ENCODE results near the gene SMOC2. TPM values are rescaled to one million over a fixed set of nuclear protein-coding genes. Genes with fewer than 3 reads are reported as not detected.

The SMOC2 gene
- total RNA-seq, 2 donors from 2014 or later = 17.8 to 167 TPM

DNA sequence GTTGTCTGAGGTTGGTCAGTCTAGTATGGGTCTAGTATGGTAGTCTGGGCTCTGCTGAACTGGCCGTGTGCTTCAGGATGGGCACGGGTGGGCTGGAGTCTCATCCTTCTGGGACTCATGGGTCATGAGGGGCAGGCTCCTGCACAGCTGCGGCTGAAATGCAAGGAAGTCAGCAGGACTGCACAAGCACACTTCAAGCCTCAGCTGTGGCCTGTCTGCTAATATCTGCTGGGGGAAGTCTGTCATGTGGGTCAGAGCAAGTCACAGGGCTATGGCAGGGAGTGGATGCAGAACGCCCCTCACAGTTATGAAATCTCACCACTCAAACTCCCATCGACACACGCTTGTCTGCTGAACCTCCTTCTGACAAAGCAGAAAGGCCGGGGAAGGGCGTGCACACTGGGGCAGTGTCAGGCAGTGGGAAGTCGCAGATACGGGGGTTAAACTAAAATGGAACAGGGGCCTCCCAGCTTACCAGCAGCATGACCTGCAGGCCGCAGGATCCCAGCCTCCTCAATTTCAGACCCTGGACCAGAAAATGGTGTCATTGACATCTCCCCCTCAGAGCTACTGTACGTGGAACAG, 229.5 kb downstream of the SMOC2 start:
- no peaks in the 10 kb centered on the region for H3K4me1 ChIP-seq (replicated peaks)
- DNase-seq (ENCODE audit: low spot score) = no peak
- no peaks in the 10 kb centered on the region for H3K9me3 ChIP-seq
- TF ChIP-seq POLR2A (IDR thresholded peaks at IDR 0.05) (no peak), POLR2AphosphoS5 (IDR thresholded peaks at IDR 0.05) (no peak)
- TF ChIP-seq, protein P1, sequence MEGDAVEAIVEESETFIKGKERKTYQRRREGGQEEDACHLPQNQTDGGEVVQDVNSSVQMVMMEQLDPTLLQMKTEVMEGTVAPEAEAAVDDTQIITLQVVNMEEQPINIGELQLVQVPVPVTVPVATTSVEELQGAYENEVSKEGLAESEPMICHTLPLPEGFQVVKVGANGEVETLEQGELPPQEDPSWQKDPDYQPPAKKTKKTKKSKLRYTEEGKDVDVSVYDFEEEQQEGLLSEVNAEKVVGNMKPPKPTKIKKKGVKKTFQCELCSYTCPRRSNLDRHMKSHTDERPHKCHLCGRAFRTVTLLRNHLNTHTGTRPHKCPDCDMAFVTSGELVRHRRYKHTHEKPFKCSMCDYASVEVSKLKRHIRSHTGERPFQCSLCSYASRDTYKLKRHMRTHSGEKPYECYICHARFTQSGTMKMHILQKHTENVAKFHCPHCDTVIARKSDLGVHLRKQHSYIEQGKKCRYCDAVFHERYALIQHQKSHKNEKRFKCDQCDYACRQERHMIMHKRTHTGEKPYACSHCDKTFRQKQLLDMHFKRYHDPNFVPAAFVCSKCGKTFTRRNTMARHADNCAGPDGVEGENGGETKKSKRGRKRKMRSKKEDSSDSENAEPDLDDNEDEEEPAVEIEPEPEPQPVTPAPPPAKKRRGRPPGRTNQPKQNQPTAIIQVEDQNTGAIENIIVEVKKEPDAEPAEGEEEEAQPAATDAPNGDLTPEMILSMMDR (IDR thresholded peaks at IDR 0.05) = no peak
- no peak overlapping the region for H3K27ac ChIP-seq
- WGBS = 94% methylated on average over 12 of the region's 12 CpGs
- no peaks in the 10 kb centered on the region for H3K36me3 ChIP-seq
- H3K27me3 ChIP-seq (replicated peaks; ENCODE audit: insufficient read depth) = no peaks in the 10 kb centered on the region
- intact Hi-C loops (cut with DNase I) = no loop called here
- H3K4me3 ChIP-seq = no peak overlapping the region

DNA sequence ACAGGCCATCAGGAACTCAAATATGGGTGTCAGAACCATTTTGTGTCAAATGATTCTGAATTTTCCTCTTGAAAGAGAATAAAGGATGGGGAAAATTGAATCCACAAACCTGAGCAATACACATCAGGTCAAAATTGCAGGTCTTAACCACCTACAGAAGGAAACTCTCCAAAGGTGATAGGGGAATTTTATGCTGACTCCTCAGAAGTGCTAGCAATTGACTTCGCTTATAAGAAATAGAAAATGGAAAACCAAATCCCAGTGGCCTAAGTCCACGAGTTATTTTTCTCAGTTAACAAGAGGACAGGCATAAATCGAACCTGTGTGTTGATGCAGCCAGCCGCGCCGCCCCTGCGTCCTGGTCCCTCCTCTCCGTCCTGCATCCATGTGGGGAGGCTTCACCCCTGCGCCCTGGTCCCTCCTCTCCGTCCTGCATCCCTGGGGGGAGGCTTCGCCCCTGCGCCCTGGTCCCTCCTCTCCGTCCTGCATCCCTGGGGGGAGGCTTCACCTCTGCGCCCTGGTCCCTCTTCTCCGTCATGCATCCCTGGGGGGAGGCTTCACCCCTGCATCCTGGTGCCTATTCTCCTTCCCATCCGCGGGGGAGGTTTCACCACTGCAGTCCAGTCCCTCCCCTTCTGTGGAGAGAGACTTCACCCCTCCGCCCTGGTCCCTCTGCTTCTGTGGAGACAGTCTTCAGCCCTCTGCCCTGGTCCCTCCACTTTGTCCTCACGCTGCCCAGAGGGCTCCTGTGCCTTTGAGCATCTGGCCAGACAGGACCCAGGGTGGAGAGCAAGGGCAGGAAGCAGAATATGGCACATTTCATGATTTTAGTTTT, 230.3 kb downstream of the SMOC2 start:
- Histone ChIP-seq H3K27me3 (replicated peaks; ENCODE audit: insufficient read depth) (no peaks in the 10 kb centered on the region), H3K27ac (no peak overlapping the region), H3K36me3 (no peaks in the 10 kb centered on the region), H3K9me3 (no peaks in the 10 kb centered on the region), H3K4me3 (no peak overlapping the region), H3K4me1 (replicated peaks) (no peaks in the 10 kb centered on the region)
- TF ChIP-seq, protein P1 (IDR thresholded peaks at IDR 0.05) = no peak
- TF ChIP-seq POLR2AphosphoS5 (IDR thresholded peaks at IDR 0.05) = no peak
- TF ChIP-seq POLR2A (IDR thresholded peaks at IDR 0.05) = no peak
- intact Hi-C loops (cut with DNase I) = no loop called here
- 94% methylated on average over 19 of the region's 19 CpGs for WGBS
- DNase-seq (ENCODE audit: low spot score) = no peak

DNA sequence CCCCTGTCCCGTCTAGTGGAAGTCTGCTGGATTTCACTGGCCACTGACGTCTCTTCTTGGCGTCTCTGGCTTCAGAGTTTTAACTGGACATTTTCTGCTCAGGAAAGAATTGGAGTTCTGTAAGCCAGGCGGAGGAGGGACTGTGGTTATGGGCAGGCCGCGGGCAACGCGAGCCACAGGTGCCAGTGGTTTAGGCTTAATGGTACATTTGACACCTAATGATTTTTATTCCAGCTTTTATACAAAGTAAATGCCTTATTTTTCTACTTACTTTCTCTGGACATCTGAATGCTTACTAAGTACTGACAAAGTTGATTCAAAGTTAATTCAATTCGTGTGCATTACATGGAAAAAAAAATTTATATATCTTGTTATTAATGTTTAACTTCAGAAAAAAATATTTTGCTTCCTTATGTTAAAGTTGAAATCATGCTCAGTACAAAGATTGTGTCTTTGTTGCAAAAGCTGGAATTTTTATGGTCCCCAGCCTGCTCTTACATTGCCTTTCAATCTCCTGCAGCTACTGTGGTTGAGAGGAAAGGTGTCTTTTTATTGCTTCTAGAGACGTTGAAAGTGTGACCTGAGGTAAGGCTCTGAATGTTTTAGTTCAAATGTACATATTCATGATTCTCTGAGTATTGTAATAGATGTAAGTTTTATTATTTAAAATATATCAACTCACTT, 231.0 kb downstream of the SMOC2 start:
- no peak overlapping the region for H3K4me3 ChIP-seq
- TF ChIP-seq POLR2A (IDR thresholded peaks at IDR 0.05) (no peak), POLR2AphosphoS5 (IDR thresholded peaks at IDR 0.05) (no peak)
- TF ChIP-seq, protein P1 (IDR thresholded peaks at IDR 0.05) = no peak
- H3K27ac ChIP-seq = no peak overlapping the region
- WGBS = 55% methylated on average over 10 of the region's 10 CpGs
- intact Hi-C loops (cut with DNase I) = no loop called here
- no peaks in the 10 kb centered on the region for H3K36me3 ChIP-seq
- no peak for DNase-seq (ENCODE audit: low spot score)
- H3K9me3 ChIP-seq = no peaks in the 10 kb centered on the region
- H3K4me1 ChIP-seq (replicated peaks) = no peaks in the 10 kb centered on the region
- no peaks in the 10 kb centered on the region for H3K27me3 ChIP-seq (replicated peaks; ENCODE audit: insufficient read depth)

DNA sequence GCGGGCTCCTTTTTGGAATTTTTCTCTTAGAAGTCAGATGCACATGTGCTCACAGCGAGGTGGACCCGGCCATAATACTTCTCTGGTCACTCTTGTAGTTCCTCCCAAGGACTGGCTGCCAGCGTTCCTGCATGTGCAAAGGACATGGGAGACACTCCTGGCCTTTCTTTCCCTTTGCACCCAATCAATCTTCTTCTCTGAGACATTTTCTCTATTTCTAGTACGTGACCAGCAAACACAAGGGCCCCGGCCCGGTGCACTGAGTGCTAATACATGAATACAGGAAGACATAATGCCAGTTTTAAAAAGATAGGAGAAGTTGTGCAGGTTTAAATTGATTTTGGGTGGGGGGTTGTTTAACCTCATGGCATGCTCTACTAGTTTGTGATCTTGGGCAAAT, 233.6 kb downstream of the SMOC2 start:
- no peaks in the 10 kb centered on the region for H3K4me1 ChIP-seq (replicated peaks)
- H3K27me3 ChIP-seq (replicated peaks; ENCODE audit: insufficient read depth) = no peaks in the 10 kb centered on the region
- H3K9me3 ChIP-seq = no peaks in the 10 kb centered on the region
- H3K27ac ChIP-seq = no peak overlapping the region
- no peaks in the 10 kb centered on the region for H3K36me3 ChIP-seq
- no peak for DNase-seq (ENCODE audit: low spot score)
- TF ChIP-seq POLR2A (IDR thresholded peaks at IDR 0.05) (no peak), POLR2AphosphoS5 (IDR thresholded peaks at IDR 0.05) (no peak)
- TF ChIP-seq, protein P1 (IDR thresholded peaks at IDR 0.05) = no peak
- H3K4me3 ChIP-seq = no peak overlapping the region
- WGBS = 92% methylated on average over 7 of the region's 7 CpGs
- intact Hi-C loops (cut with DNase I) = no loop called here

All from prostate gland (tissue), 2 donors.